BLaER1 (cell line): Measurements from ENCODE around the gene TULP1.
"Not testable (repeated sequence)": the region's sequence is repeated elsewhere in the genome, so short reads cannot be mapped to it uniquely, and the experiment has no call there.

ENCODE experiments used
- H3K27ac ChIP-seq: shearing (Covaris generic); formaldehyde crosslinking; 2 replicates; pipeline ENCODE4 v1.8.1; 2022
- H3K27me3 ChIP-seq: shearing (Covaris generic); formaldehyde crosslinking; 2 replicates; pipeline ENCODE4 v1.8.1; 2022
- H3K36me3 ChIP-seq: shearing (Covaris generic); formaldehyde crosslinking; 2 replicates; pipeline ENCODE4 v1.8.1; 2022
- H3K4me1 ChIP-seq: shearing (Covaris generic); formaldehyde crosslinking; 2 replicates; pipeline ENCODE4 v1.8.1; 2022
- H3K4me2 ChIP-seq: shearing (Covaris generic); formaldehyde crosslinking; 2 replicates; pipeline ENCODE4 v1.8.1; 2022
- H3K4me3 ChIP-seq: shearing (Covaris generic); formaldehyde crosslinking; 2 replicates; pipeline ENCODE4 v1.8.1; 2022
- H3K9ac ChIP-seq: shearing (Covaris generic); formaldehyde crosslinking; 2 replicates; pipeline ENCODE4 v1.8.1; 2022
- H3K9me3 ChIP-seq: shearing (Covaris generic); formaldehyde crosslinking; 2 replicates; pipeline ENCODE4 v1.8.1; 2022
- H4K20me1 ChIP-seq: shearing (Covaris generic); formaldehyde crosslinking; 2 replicates; pipeline ENCODE4 v1.8.1; 2022
- Cebpa-rat ChIP-seq: shearing (Covaris generic); IDR thresholded peaks from 2 replicates; pipeline ENCODE4 v1.8.1; 2022

The TULP1 gene

GRCh38 chr6:35544769-35545361, 32.2 kb upstream of the TULP1 start:
- Histone ChIP-seq H3K36me3 (no peaks in the 10 kb centered on the region), H3K4me2 (no peak overlapping the region), H3K9ac (no peak overlapping the region), H3K27ac (no peak overlapping the region), H3K27me3 (no peaks in the 10 kb centered on the region), H4K20me1 (no peaks in the 10 kb centered on the region), H3K9me3 (peaks cover 11% of the 10 kb centered on the region), H3K4me1 (no peaks in the 10 kb centered on the region; the same call in 1 of the 2 replicates), H3K4me3 (no peak overlapping the region)
- no peak for TF ChIP-seq Cebpa-rat

GRCh38 chr6:35543459-35544193, 30.9 kb upstream of the TULP1 start:
- H3K27me3 ChIP-seq: no peaks in the 10 kb centered on the region
- no peaks in the 10 kb centered on the region for H3K36me3 ChIP-seq
- H3K9me3 ChIP-seq: peaks cover 6% of the 10 kb centered on the region; the same call in 1 of the 2 replicates
- H3K9ac ChIP-seq: no peak overlapping the region
- H3K27ac ChIP-seq: no peak overlapping the region
- no peak for TF ChIP-seq Cebpa-rat
- H3K4me1 ChIP-seq: no peaks in the 10 kb centered on the region; the same call in 1 of the 2 replicates
- no peak overlapping the region for H3K4me3 ChIP-seq
- no peak overlapping the region for H3K4me2 ChIP-seq
- no peaks in the 10 kb centered on the region for H4K20me1 ChIP-seq

GRCh38 chr6:35541836-35542235, 29.1 kb upstream of the TULP1 start:
- Histone ChIP-seq H3K9ac (no peak overlapping the region), H3K27ac (no peak overlapping the region), H3K27me3 (no peaks in the 10 kb centered on the region), H3K4me2 (no peak overlapping the region), H3K4me3 (no peak overlapping the region), H3K9me3 (peaks cover 6% of the 10 kb centered on the region; the same call in 1 of the 2 replicates), H4K20me1 (no peaks in the 10 kb centered on the region), H3K36me3 (no peaks in the 10 kb centered on the region), H3K4me1 (no peaks in the 10 kb centered on the region; the same call in 1 of the 2 replicates)
- no peak for TF ChIP-seq Cebpa-rat

- H3K27ac ChIP-seq: no peak overlapping the region
- no peak for TF ChIP-seq Cebpa-rat
These were observed 26.5 kb upstream of the TULP1 start for GRCh38 chr6:35539223-35539622.

GRCh38 chr6:35535847-35536246, 23.2 kb upstream of the TULP1 start:
- not testable (repeated sequence) for H3K27ac ChIP-seq, H3K27me3 ChIP-seq, H3K36me3 ChIP-seq, H3K4me3 ChIP-seq, H3K9ac ChIP-seq, H3K9me3 ChIP-seq, H3K4me2 ChIP-seq, H4K20me1 ChIP-seq
- H3K4me1 ChIP-seq: peaks cover 13% of the 10 kb centered on the region

More at GRCh38 chr6:35539223-35539622, 26.5 kb upstream of the TULP1 start:
- peaks cover 9% of the 10 kb centered on the region for H3K4me1 ChIP-seq
- peaks cover 6% of the 10 kb centered on the region; the same call in 1 of the 2 replicates for H3K9me3 ChIP-seq
- H3K4me2 ChIP-seq: no peak overlapping the region
- no peak overlapping the region for H3K4me3 ChIP-seq
- no peaks in the 10 kb centered on the region for H3K27me3 ChIP-seq
- H3K9ac ChIP-seq: no peak overlapping the region
- no peaks in the 10 kb centered on the region for H3K36me3 ChIP-seq
- H4K20me1 ChIP-seq: no peaks in the 10 kb centered on the region

- Histone ChIP-seq H3K27me3 (no peaks in the 10 kb centered on the region), H4K20me1 (no peaks in the 10 kb centered on the region), H3K9me3 (no peaks in the 10 kb centered on the region), H3K27ac (no peak overlapping the region), H3K9ac (no peak overlapping the region), H3K4me2 (peak overlapping the region; percentile 45), H3K36me3 (no peaks in the 10 kb centered on the region), H3K4me3 (no peak overlapping the region), H3K4me1 (peaks cover 13% of the 10 kb centered on the region)
- TF ChIP-seq Cebpa-rat: no peak
These were observed 21.9 kb upstream of the TULP1 start for GRCh38 chr6:35534407-35535170.

GRCh38 chr6:35533981-35534380, 21.3 kb upstream of the TULP1 start:
- H3K4me2 ChIP-seq: peak overlapping the region; percentile 45
- TF ChIP-seq Cebpa-rat: no peak
- peaks cover 13% of the 10 kb centered on the region for H3K4me1 ChIP-seq
- H3K27ac ChIP-seq: no peak overlapping the region
- no peaks in the 10 kb centered on the region for H3K36me3 ChIP-seq
- no peaks in the 10 kb centered on the region for H4K20me1 ChIP-seq
- H3K27me3 ChIP-seq: no peaks in the 10 kb centered on the region
- H3K4me3 ChIP-seq: no peak overlapping the region
- no peaks in the 10 kb centered on the region for H3K9me3 ChIP-seq
- no peak overlapping the region for H3K9ac ChIP-seq

GRCh38 chr6:35532126-35532525, 19.4 kb upstream of the TULP1 start:
- H3K4me2 ChIP-seq: no peak overlapping the region
- no peaks in the 10 kb centered on the region for H4K20me1 ChIP-seq
- H3K4me3 ChIP-seq: no peak overlapping the region
- H3K9me3 ChIP-seq: no peaks in the 10 kb centered on the region
- TF ChIP-seq Cebpa-rat: no peak
- no peaks in the 10 kb centered on the region for H3K27me3 ChIP-seq
- H3K4me1 ChIP-seq: peaks cover 13% of the 10 kb centered on the region
- H3K27ac ChIP-seq: no peak overlapping the region
- no peaks in the 10 kb centered on the region for H3K36me3 ChIP-seq
- H3K9ac ChIP-seq: no peak overlapping the region

- Histone ChIP-seq H3K9ac (no peak overlapping the region), H3K27me3 (no peaks in the 10 kb centered on the region), H3K4me1 (peaks cover 18% of the 10 kb centered on the region), H3K9me3 (no peaks in the 10 kb centered on the region), H3K4me2 (no peak overlapping the region), H3K27ac (no peak overlapping the region), H3K36me3 (no peaks in the 10 kb centered on the region), H4K20me1 (no peaks in the 10 kb centered on the region), H3K4me3 (no peak overlapping the region)
- no peak for TF ChIP-seq Cebpa-rat
These were observed 11.8 kb upstream of the TULP1 start for GRCh38 chr6:35524380-35525020.
